Gastrocnemius medialis (tissue), 4 donors: Measurements from ENCODE around the gene KCNQ2.

Source experiments
- POLR2A ChIP-seq, 2 donors: fragments of 450-650 bp; IDR thresholded peaks; one replicate each; pipeline ENCODE4 v1.6.1; 2017; ENCODE audit warnings: antibody characterized with exemption in 2 of 2, mild to moderate bottlenecking in 2 of 2, moderate library complexity in 2 of 2
- TF ChIP-seq, protein P1 (sequence below), 5 experiments: fragments of 450-650 bp in 3 of 5; fragments of 200-600 bp in 2 of 5; sonication (generic) in 2 of 5; IDR thresholded peaks in 4 of 5; conservative IDR thresholded peaks in 1 of 5; 1 replicate in 4 of 5; 2 replicates in 1 of 5; pipeline ENCODE4 v1.5.1; 2016 to 2019; ENCODE audit warnings: antibody characterized with exemption in 5 of 5, mild to moderate bottlenecking in 3 of 5, moderate library complexity in 3 of 5

- TF ChIP-seq, protein P1, sequence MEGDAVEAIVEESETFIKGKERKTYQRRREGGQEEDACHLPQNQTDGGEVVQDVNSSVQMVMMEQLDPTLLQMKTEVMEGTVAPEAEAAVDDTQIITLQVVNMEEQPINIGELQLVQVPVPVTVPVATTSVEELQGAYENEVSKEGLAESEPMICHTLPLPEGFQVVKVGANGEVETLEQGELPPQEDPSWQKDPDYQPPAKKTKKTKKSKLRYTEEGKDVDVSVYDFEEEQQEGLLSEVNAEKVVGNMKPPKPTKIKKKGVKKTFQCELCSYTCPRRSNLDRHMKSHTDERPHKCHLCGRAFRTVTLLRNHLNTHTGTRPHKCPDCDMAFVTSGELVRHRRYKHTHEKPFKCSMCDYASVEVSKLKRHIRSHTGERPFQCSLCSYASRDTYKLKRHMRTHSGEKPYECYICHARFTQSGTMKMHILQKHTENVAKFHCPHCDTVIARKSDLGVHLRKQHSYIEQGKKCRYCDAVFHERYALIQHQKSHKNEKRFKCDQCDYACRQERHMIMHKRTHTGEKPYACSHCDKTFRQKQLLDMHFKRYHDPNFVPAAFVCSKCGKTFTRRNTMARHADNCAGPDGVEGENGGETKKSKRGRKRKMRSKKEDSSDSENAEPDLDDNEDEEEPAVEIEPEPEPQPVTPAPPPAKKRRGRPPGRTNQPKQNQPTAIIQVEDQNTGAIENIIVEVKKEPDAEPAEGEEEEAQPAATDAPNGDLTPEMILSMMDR (IDR thresholded peaks at IDR 0.05 in 4 of 5, conservative IDR thresholded peaks at IDR 0.05 in 1 of 5) = no peak
- no peak for TF ChIP-seq POLR2A (IDR thresholded peaks at IDR 0.05)
Measured at GRCh38 chr20:63427206-63427605, 45.2 kb downstream of the KCNQ2 start.
